GM10248 (cell line): ENCODE measurements around the gene SMAD7.

Source experiments
- CTCF ChIA-PET: fragments of 300-600 bp; sonication (Branson Sonifier 250); formaldehyde crosslinking; extraction: SDS; loops from one replicate; lab custom pipeline; 2021; ENCODE audit warnings: antibody characterized with exemption; lab: Yijun Ruan, JAX
- POLR2A ChIA-PET: fragments of 350-650 bp; sonication (Branson Sonifier 250); formaldehyde crosslinking; extraction: SDS; loops from one replicate; lab custom pipeline; 2020; ENCODE audit warnings: antibody characterized with exemption; lab: Yijun Ruan, JAX
- DNase-seq: peaks from one replicate; pipeline ENCODE4 v3.0.0; 2012; ENCODE audit errors: extremely low spot score
- TF ChIP-seq, protein P1 (sequence below): IDR thresholded peaks from 2 replicates; pipeline ENCODE4 v1.5.1; 2012; ENCODE audit warnings: mild to moderate bottlenecking, low read depth; ENCODE audit errors: extremely low read depth, missing control alignments, control extremely low read depth

Gene SMAD7

DNA sequence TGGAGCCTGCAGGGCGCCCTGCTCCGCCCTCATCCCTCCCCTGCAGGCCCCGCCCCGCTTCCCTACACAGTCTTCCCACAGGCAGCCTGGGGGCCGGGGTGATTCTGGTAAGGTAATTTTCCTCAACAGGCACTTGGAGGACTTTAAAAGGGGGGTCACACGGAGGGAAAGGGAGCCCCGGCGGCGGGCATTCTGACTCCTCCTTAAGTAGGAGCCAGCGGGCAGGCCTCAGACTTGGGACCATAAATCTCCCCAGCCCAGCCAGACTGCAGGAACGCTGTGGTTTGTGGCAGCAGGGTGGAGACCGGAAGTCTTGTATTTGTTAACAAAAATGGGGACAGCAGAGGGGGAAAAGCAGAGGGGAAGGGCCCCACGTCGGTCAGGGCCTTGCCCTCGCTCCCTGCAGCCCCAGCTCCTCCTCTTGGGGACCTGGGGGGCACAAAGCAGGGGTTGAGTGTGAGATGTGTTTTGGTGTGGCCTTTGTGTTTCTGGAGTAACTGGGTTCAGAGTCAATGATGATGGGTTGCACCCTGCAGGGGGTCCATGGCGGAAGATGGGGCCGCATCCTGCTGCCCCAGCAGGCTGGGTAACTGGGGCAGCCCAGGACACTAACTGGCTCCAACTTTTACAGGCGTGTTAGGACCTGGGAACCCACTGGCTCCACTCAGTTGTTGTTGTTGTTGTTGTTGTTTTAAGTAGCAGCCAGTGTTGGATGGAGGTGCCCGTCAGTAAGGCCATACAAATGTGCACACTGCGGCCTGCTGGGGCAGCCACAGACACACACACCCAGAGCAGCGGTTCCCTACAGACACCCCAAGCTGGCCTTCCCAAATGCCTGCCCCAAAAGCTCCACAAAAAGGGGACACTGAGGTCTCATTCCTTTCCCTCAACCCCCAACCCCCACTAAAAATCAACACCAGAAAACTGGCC lies 27.7 kb downstream of the SMAD7 start:
- ChIA-PET POLR2A (no interaction called here), CTCF (interaction anchor here (1.0 to 1.2 kb wide), 2 partner anchors 88 to 145 kb away, joined by 3 read pairs; no protein-coding TSS in a partner anchor)
- no peak for DNase-seq
- TF ChIP-seq, protein P1, sequence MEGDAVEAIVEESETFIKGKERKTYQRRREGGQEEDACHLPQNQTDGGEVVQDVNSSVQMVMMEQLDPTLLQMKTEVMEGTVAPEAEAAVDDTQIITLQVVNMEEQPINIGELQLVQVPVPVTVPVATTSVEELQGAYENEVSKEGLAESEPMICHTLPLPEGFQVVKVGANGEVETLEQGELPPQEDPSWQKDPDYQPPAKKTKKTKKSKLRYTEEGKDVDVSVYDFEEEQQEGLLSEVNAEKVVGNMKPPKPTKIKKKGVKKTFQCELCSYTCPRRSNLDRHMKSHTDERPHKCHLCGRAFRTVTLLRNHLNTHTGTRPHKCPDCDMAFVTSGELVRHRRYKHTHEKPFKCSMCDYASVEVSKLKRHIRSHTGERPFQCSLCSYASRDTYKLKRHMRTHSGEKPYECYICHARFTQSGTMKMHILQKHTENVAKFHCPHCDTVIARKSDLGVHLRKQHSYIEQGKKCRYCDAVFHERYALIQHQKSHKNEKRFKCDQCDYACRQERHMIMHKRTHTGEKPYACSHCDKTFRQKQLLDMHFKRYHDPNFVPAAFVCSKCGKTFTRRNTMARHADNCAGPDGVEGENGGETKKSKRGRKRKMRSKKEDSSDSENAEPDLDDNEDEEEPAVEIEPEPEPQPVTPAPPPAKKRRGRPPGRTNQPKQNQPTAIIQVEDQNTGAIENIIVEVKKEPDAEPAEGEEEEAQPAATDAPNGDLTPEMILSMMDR: no peak

DNA sequence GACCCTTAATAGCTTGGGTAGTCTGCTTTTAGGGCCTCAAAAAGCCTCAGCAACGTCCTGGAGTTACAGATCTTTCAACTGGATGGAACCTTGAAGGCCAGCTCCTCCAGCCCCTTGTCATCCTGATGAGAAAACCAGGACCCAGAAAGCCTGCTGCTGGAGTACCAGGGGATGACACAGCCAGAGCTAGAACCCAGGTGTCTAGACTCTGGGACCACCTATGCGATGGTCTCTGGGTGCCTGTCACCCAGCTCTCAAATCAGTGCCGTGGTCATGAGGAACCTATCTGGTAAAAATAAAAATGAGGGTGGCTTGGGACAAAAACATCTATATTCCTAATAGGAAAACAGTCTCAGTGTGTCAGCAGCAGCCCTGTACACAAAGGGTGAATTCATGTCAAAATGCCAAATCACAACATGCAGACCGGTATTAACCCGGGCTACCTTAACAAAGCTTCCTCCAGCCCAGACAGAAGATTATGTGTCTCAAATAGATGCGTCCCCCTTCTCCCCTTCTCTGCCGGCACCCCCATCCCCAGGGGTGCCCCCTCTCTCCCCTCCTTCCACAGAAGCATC lies 28.5 kb downstream of the SMAD7 start:
- POLR2A ChIA-PET: no interaction called here
- DNase-seq: no peak
- TF ChIP-seq, protein P1: no peak
- CTCF ChIA-PET: interaction anchor here (1.0 kb wide), 1 partner anchor 145 kb away, joined by 3 read pairs; no protein-coding TSS in a partner anchor

DNA sequence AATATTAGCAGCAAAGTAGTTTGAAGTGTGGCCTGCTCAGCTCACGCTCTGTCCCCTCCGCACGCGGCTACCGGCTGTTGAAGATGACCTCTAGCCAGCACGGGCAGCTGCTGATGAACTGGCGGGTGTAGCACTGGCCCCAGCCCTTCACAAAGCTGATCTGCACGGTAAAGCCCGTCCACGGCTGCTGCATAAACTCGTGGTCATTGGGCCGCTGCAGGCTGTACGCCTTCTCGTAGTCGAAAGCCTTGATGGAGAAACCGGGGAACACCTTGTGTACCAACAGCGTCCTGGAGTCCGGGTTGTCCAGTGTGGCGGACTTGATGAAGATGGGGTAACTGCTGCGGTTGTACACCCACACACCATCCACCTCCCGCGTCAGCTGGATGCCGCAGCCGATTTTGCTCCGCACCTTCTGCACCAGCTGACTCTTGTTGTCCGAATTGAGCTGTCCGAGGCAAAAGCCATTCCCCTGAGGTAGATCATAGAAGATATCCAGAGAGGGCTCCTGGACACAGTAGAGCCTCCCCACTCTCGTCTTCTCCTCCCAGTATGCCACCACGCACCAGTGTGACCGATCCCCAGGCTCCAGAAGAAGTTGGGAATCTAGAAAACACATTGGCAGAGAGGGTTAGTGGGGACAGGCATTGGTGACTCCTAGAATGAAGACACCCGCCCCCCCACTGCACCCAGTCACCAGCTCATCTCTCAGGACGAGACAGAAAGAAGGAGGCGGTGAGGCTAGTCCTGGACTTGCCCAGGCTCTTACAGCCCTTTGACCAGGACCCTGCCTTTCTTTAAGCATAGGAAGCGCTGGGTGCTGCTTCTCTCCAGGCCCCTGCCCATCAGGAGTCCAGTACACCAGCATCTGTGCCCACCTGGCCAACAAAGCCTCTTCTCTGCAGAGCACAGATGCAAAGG lies 29.2 kb downstream of the SMAD7 start:
- TF ChIP-seq, protein P1: no peak
- DNase-seq: no peak
- ChIA-PET POLR2A (no interaction called here), CTCF (interaction anchor here (1.0 to 1.5 kb wide), 2 partner anchors 16 to 138 kb away, joined by 3 read pairs; no protein-coding TSS in a partner anchor)

DNA sequence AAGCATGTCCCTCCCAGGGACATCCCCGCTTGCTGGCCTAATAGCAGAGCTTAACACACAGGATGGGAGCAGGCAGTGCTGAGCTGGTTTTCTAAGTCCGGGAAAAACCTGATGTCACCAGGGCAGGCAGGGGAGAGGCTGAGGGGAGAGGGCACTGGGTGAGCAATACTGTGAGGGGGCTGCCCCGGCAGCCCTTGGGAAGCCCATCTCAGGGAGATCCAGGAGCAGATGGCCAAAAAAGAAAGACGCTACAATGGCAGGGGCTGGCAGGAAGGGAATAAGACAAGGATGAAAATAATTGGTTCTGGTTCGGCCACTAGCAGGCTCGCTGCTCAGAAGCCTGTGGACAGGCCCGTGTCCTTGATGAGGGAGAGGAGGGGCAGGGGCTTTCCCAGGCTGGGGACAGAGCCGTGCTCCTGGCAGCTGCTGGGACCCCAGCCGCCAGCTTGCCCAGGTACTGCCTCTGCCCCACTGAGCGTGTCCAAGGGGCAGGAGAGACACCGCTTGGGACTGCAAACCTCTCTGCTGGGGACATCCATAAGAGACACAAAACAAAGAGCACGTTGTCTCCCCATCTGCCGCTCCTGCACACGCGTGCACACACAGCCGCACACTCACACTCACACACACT lies 30.2 kb downstream of the SMAD7 start:
- ChIA-PET CTCF (interaction anchor here (1.0 to 1.5 kb wide), 4 partner anchors 8 to 137 kb away, joined by 3 read pairs; no protein-coding TSS in a partner anchor), POLR2A (no interaction called here)
- no peak for DNase-seq
- TF ChIP-seq, protein P1: no peak

DNA sequence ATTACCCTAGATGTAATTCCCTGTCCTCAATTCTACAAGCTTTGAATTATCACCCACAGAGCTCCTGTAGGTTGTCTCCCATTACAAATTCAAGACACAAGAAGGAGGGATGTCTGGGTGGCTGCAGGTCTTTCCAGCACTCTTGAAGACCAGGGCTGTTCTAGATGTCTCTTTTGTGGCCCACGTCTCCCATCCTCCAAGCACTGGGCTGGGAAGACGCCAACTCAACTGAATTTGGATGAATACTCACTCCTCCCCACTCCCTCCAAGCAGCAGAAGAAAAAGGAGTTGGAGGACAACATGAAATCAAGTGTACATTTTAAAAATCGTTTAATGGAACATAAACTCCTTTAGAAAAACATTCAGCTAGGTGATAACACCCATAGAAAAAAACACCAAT lies 31.2 kb downstream of the SMAD7 start:
- POLR2A ChIA-PET: no interaction called here
- TF ChIP-seq, protein P1: no peak
- CTCF ChIA-PET: interaction anchor here (1.0 kb wide), 1 partner anchor 9 kb away, joined by 3 read pairs; no protein-coding TSS in a partner anchor

More for the DNA sequence above, 31.2 kb downstream of the SMAD7 start:
- no peak for DNase-seq
